ENCODE data around the gene MTFR1L. TPM values are rescaled to one million over a fixed set of nuclear protein-coding genes. Genes with fewer than 3 reads are reported as not detected.

MTFR1L gene
- total and polyA plus RNA-seq, 7 donors, result 26.1 to 150 (median 106) TPM

DNA sequence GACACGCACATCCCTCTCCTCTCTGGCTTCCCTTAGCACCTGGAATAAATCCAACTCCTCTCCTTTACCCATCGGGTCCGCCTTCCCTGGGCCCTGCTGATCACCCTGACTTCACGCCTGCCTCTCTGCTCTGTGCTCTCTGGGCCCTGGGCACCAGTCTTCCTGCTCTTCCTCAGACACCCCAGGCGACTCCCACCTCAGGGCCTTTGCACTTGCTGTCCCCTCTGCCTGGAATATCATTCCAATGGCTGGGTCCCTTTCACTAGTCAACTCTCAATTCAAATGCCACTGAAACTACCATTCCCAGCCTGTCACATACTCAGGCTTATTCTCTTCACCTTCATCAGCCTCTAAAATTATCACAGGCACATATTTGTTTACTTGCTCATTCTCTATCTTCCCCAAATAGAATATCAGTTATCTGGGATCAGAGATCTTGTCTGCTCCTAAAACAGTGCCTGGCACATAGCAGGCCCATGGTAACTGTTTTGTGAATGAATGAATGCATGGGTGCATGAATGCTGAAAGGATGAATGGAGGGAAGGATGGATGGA lies 47.0 kb upstream of the MTFR1L start:
- DNase-seq, result no peak
- no peaks in the 10 kb centered on the region for H3K9me3 ChIP-seq
- H3K36me3 ChIP-seq, result peaks cover 0 to 9% (median 0%) of the 10 kb centered on the region in 4 donors
- H3K27me3 ChIP-seq, result no peaks in the 10 kb centered on the region
- no peak overlapping the region for H3K4me3 ChIP-seq
- TF ChIP-seq EP300 (IDR thresholded peaks at IDR 0.05) (no peak), POLR2AphosphoS5 (IDR thresholded peaks at IDR 0.05) (no peak), POLR2A (IDR thresholded peaks at IDR 0.05) (no peak)
- TF ChIP-seq, protein P1, sequence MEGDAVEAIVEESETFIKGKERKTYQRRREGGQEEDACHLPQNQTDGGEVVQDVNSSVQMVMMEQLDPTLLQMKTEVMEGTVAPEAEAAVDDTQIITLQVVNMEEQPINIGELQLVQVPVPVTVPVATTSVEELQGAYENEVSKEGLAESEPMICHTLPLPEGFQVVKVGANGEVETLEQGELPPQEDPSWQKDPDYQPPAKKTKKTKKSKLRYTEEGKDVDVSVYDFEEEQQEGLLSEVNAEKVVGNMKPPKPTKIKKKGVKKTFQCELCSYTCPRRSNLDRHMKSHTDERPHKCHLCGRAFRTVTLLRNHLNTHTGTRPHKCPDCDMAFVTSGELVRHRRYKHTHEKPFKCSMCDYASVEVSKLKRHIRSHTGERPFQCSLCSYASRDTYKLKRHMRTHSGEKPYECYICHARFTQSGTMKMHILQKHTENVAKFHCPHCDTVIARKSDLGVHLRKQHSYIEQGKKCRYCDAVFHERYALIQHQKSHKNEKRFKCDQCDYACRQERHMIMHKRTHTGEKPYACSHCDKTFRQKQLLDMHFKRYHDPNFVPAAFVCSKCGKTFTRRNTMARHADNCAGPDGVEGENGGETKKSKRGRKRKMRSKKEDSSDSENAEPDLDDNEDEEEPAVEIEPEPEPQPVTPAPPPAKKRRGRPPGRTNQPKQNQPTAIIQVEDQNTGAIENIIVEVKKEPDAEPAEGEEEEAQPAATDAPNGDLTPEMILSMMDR (IDR thresholded peaks at IDR 0.05), result no peak
- WGBS, 2 donors, result 92% methylated on average over 5 of the region's 5 CpGs
- H3K4me1 ChIP-seq, result peaks cover 0 to 48% (median 19%) of the 10 kb centered on the region in 4 donors
- no peak overlapping the region for H3K27ac ChIP-seq
- intact Hi-C loops (cut with DNase I), result no loop called here

DNA sequence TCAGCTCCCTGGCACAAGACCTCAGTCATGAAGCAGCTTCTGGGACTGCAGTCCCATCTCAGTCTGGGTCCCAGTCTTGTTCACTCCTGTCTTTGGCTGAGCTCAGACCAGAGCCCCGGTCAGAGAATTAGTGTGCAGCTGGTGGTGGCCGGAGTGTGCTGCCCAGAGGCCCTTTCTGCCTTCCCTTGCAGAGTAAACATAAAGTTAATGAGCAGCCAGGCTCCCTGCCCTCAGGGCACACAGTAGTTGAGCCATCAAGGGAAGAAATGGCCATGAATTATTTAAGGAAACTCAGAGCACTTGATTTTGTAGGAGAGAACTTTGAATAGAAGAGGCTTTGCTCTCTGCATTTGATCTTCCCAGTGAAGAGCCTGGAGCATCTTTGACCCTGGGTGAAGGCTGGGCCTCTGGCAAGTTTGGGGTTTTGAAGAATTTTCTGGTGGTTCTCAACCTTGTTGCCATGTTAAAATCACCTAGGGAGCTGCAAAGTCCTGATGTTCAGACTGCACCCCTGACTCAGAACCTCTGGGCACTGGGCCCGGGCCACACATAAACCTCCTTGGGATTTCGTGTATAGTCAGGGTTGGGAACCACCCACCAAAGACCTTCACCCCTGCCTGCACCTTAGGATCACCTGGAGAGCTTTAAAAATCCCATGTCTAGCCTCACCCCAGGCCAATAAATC lies 46.2 kb upstream of the MTFR1L start:
- Histone ChIP-seq H3K9me3 (no peaks in the 10 kb centered on the region), H3K27me3 (no peaks in the 10 kb centered on the region), H3K27ac (no peak overlapping the region), H3K4me3 (no peak overlapping the region), H3K36me3 (peaks cover 0 to 17% (median 0%) of the 10 kb centered on the region in 4 donors), H3K4me1 (peaks cover 0 to 48% (median 19%) of the 10 kb centered on the region in 4 donors)
- no peak for TF ChIP-seq POLR2A (IDR thresholded peaks at IDR 0.05)
- TF ChIP-seq EP300 (IDR thresholded peaks at IDR 0.05), result no peak
- TF ChIP-seq, protein P1 (IDR thresholded peaks at IDR 0.05), result no peak
- no peak for TF ChIP-seq POLR2AphosphoS5 (IDR thresholded peaks at IDR 0.05)
- no peak for DNase-seq
- 19 to 73% methylated on average over 4 of the region's 4 CpGs for WGBS, 2 donors
- intact Hi-C loops (cut with DNase I), result no loop called here

DNA sequence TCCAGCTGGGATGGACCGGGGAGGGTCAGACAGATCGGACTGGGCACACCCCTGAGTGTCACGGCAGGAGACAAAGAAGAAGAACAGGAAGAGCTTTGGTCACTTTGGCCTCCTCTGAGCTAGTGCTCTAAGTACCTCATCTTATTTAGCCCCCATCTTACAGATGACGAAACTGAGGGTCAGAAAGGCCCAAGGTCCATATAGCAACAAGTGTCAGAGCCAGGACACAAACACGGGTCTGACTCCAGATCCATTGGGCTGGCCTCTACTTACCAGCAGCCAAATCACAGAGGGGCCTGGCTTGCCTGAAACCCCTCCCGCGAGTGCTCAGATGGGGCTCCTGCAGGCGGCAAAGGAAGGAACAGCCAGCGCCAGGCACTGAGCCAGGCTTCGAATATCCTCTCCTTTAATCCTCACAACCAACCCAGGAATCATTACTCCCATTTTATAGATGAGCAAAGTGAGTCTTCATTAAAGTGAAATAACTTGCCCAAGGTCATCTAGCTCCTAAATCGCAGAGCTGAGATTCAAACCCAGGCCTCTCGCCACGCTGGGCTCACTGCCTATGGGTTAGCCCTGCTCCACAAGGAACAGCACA lies 45.4 kb upstream of the MTFR1L start:
- Histone ChIP-seq H3K4me3 (no peak overlapping the region), H3K36me3 (peaks cover 0 to 20% (median 0%) of the 10 kb centered on the region in 4 donors), H3K27me3 (no peaks in the 10 kb centered on the region), H3K4me1 (peaks cover 0 to 48% (median 19%) of the 10 kb centered on the region in 4 donors), H3K9me3 (no peaks in the 10 kb centered on the region), H3K27ac (no peak overlapping the region)
- no peak for DNase-seq
- TF ChIP-seq, protein P1 (IDR thresholded peaks at IDR 0.05), result no peak
- 70 to 77% methylated on average over 13 of the region's 13 CpGs for WGBS, 2 donors
- intact Hi-C loops (cut with DNase I), result no loop called here

DNA sequence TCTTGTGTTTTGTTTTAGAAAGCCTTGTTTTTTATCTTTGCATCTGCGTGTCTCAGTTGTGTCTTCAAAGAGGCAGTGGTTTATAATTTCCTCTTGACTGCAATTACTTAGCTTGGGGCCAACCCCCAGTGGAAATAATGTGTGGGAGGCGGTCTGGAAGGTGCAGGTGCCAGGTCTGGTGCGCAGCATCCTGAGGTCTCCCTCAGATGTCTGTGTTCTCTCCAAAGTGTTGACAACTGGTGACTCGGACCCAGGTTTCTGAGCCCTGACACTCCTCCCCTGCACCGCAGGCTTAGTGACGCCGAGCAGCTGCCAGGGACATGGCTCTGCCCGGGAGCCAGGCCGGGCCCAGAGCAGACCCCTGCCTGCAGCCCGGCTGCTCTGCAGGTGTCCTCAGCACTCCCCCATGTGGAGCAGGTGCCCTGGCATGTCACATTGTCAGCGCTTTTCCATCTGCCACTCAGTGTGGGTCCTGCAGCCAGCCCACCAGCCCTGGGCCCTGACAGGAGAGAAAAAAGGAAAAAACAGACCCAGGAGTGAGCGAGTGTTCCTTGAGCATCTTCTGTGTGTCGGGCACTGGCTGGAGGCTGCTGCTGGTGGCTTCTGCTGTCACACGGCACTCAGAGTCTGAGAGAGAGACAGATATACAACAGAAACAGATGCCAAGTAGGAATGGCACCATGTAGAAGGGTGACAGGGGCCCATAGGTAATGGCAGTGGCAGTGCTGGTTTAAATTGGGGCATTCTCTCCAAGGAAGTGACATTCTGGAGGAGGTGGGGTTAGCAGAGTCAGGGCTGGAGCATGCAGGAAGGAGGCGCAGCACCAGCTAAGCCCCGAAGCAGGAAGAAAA lies 44.6 kb upstream of the MTFR1L start:
- Histone ChIP-seq H3K27ac (no peak overlapping the region), H3K4me3 (no peak overlapping the region), H3K27me3 (no peaks in the 10 kb centered on the region), H3K4me1 (peaks cover 0 to 46% (median 16%) of the 10 kb centered on the region in 4 donors), H3K36me3 (peaks cover 0 to 20% (median 0%) of the 10 kb centered on the region in 4 donors), H3K9me3 (no peaks in the 10 kb centered on the region)
- intact Hi-C loops (cut with DNase I), result no loop called here
- no peak for DNase-seq
- TF ChIP-seq EP300 (IDR thresholded peaks at IDR 0.05), result no peak
- no peak for TF ChIP-seq POLR2A (IDR thresholded peaks at IDR 0.05)
- TF ChIP-seq, protein P1 (IDR thresholded peaks at IDR 0.05), result no peak
- no peak for TF ChIP-seq POLR2AphosphoS5 (IDR thresholded peaks at IDR 0.05)
- WGBS, 2 donors, result 37 to 51% methylated on average over 16 of the region's 16 CpGs
